Measurements from ENCODE around the gene OR13A1. TPM values are rescaled to one million over a fixed set of nuclear protein-coding genes. Genes with fewer than 3 reads are reported as not detected.
"Not testable (repeated sequence)": the region's sequence is repeated elsewhere in the genome, so short reads cannot be mapped to it uniquely, and the experiment has no call there.

Gene OR13A1
- total RNA-seq, 2 experiments from 2014 or later: not detected

- H3K27me3 Mint-ChIP-seq: peaks cover 2% of the 10 kb centered on the region
- DNase-seq (no peak), ATAC-seq (no peak)
- ChIA-PET CTCF (no interaction called here), POLR2A (no interaction called here)
- H3K36me3 Mint-ChIP-seq (ENCODE audit: low read depth): no peaks in the 10 kb centered on the region
- H3K9me3 Mint-ChIP-seq (ENCODE audit: low read depth): no peaks in the 10 kb centered on the region
- intact Hi-C loops (cut with DNase I, micrococcal nuclease): no loop called here
- H3K27ac Mint-ChIP-seq: no peak overlapping the region
- H3K4me1 Mint-ChIP-seq: no peaks in the 10 kb centered on the region
- H3K4me3 Mint-ChIP-seq: no peak overlapping the region
Observed at GRCh38 chr10:45278860-45279498, 36.4 kb downstream of the OR13A1 start.

DNA sequence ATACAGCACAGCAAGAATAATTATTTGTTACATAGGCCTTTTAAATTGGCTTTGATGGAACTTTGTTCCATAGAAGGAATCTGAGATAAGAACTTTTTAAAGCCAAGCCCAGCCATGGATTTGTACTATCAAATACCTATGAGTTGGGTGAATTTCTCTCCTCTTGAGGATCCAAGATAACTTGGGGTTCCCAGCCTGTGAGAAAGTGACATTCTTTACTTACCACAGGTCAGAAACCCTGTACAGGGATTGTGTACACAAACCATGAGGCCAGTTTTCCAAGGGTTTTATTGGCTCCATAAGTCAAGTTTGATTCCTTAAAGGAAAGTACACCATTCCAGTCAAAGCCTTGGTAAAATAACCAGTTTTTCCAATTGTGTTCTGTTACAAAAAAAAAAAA, 39.3 kb downstream of the OR13A1 start:
- H3K4me1 Mint-ChIP-seq: not testable (repeated sequence)

DNA sequence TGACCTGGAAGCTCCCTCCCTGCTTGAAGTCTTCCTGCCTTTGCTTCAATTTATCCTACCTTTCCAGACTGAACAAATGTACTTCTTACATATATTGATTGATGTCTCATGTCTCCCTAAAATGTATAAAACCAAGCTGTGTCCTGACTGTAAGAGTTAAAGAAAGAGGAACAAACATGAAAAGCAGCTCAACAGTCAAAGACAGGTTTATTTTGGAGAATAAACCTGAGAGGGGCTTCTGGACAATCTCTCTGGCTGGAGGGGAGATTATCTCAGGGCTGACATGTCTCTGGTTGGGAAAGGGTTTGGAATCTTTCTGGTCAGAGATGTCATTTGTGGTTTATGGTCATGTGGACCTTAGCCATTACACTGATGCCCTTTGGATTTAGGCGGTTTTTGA, 41.0 kb downstream of the OR13A1 start:
- ChIA-PET CTCF (interaction anchor here (0.8 kb wide), 1 partner anchor 1041 kb away, joined by 3 read pairs; no protein-coding TSS in a partner anchor), POLR2A (no interaction called here)
- H3K27me3 Mint-ChIP-seq: peaks cover 8% of the 10 kb centered on the region
- no peak overlapping the region for H3K4me3 Mint-ChIP-seq
- intact Hi-C loops (cut with DNase I, micrococcal nuclease): no loop called here
- ATAC-seq (no peak), DNase-seq (no peak)
- no peaks in the 10 kb centered on the region for H3K4me1 Mint-ChIP-seq
- no peak overlapping the region for H3K27ac Mint-ChIP-seq
- no peaks in the 10 kb centered on the region for H3K9me3 Mint-ChIP-seq (ENCODE audit: low read depth)
- H3K36me3 Mint-ChIP-seq (ENCODE audit: low read depth): no peaks in the 10 kb centered on the region

More for the DNA sequence above, 39.3 kb downstream of the OR13A1 start:
- DNase-seq; H3K27me3 Mint-ChIP-seq; H3K4me3 Mint-ChIP-seq; H3K36me3 Mint-ChIP-seq (ENCODE audit: low read depth); intact Hi-C loops (cut with DNase I, micrococcal nuclease); POLR2A ChIA-PET; ATAC-seq; CTCF ChIA-PET; H3K27ac Mint-ChIP-seq; H3K9me3 Mint-ChIP-seq (ENCODE audit: low read depth): not testable (repeated sequence)

GRCh38 chr10:45267777-45268176, 47.6 kb downstream of the OR13A1 start:
- ATAC-seq; H3K4me1 Mint-ChIP-seq; POLR2A ChIA-PET; H3K27ac Mint-ChIP-seq; intact Hi-C loops (cut with DNase I, micrococcal nuclease); H3K36me3 Mint-ChIP-seq (ENCODE audit: low read depth); H3K4me3 Mint-ChIP-seq; DNase-seq; CTCF ChIA-PET; H3K9me3 Mint-ChIP-seq (ENCODE audit: low read depth): not testable (repeated sequence)
- H3K27me3 Mint-ChIP-seq: peaks cover 20% of the 10 kb centered on the region

GRCh38 chr10:45265996-45266395, 49.4 kb downstream of the OR13A1 start:
- intact Hi-C loops (cut with DNase I, micrococcal nuclease): no loop called here
- peaks cover 3% of the 10 kb centered on the region for H3K9me3 Mint-ChIP-seq (ENCODE audit: low read depth)
- peaks cover 16% of the 10 kb centered on the region for H3K27me3 Mint-ChIP-seq
- ChIA-PET CTCF (interaction anchor here (0.6 to 1.5 kb wide), 2 partner anchors 16 to 28 kb away, joined by 3 to 5 read pairs; no protein-coding TSS in a partner anchor), POLR2A (no interaction called here)
- no peaks in the 10 kb centered on the region for H3K4me1 Mint-ChIP-seq
- ATAC-seq (no peak), DNase-seq (no peak)
- no peak overlapping the region for H3K27ac Mint-ChIP-seq
- no peak overlapping the region for H3K4me3 Mint-ChIP-seq
- no peaks in the 10 kb centered on the region for H3K36me3 Mint-ChIP-seq (ENCODE audit: low read depth)

DNA sequence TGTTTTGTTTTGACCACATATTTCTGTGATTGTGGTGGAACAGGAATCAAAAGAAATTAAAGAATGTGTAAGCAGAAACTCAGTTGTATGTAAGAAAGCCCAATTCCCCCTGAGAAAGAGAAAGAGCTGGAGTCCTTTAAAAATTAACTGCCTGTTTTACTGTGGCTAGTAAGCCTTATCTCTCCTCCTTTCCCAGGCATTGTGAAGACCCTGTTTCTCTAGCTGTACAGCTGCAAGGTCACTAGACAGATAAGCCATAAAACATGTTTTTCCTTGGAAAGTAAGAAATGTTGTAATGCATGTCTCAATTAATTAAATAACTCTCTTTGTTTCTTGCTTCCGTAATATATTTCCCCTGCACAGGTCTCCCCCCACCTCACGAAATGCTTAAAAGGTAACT, 53.5 kb downstream of the OR13A1 start:
- intact Hi-C loops (cut with DNase I, micrococcal nuclease): no loop called here
- Mint-ChIP-seq H3K4me3 (no peak overlapping the region), H3K36me3 (ENCODE audit: low read depth) (no peaks in the 10 kb centered on the region), H3K9me3 (ENCODE audit: low read depth) (peaks cover 3% of the 10 kb centered on the region), H3K4me1 (no peaks in the 10 kb centered on the region), H3K27ac (no peak overlapping the region), H3K27me3 (peaks cover 6% of the 10 kb centered on the region)
- ATAC-seq (no peak), DNase-seq (no peak)
- CTCF ChIA-PET: interaction anchor here (0.6 to 1.1 kb wide), 2 partner anchors 10 to 912 kb away, joined by 3 read pairs; no protein-coding TSS in a partner anchor
- POLR2A ChIA-PET: no interaction called here

- no peak overlapping the region for H3K27ac Mint-ChIP-seq
- ATAC-seq (no peak), DNase-seq (no peak)
- H3K4me1 Mint-ChIP-seq: no peaks in the 10 kb centered on the region
- intact Hi-C loops (cut with DNase I, micrococcal nuclease): no loop called here
- no peak overlapping the region for H3K4me3 Mint-ChIP-seq
- CTCF ChIA-PET: no interaction called here
- H3K9me3 Mint-ChIP-seq (ENCODE audit: low read depth): peaks cover 3% of the 10 kb centered on the region
- peaks cover 6% of the 10 kb centered on the region for H3K27me3 Mint-ChIP-seq
- POLR2A ChIA-PET: no interaction called here
- no peaks in the 10 kb centered on the region for H3K36me3 Mint-ChIP-seq (ENCODE audit: low read depth)
Observed at GRCh38 chr10:45261243-45261775, 54.1 kb downstream of the OR13A1 start.

- DNase-seq; H3K27ac Mint-ChIP-seq; CTCF ChIA-PET; H3K36me3 Mint-ChIP-seq (ENCODE audit: low read depth); POLR2A ChIA-PET; ATAC-seq; intact Hi-C loops (cut with DNase I, micrococcal nuclease); H3K27me3 Mint-ChIP-seq; H3K4me3 Mint-ChIP-seq; H3K9me3 Mint-ChIP-seq (ENCODE audit: low read depth); H3K4me1 Mint-ChIP-seq: not testable (repeated sequence)
Observed at GRCh38 chr10:45260635-45261034, 54.8 kb downstream of the OR13A1 start.

- H3K4me1 Mint-ChIP-seq; H3K36me3 Mint-ChIP-seq (ENCODE audit: low read depth); H3K27ac Mint-ChIP-seq; ATAC-seq; POLR2A ChIA-PET; H3K27me3 Mint-ChIP-seq; DNase-seq; CTCF ChIA-PET; intact Hi-C loops (cut with DNase I, micrococcal nuclease); H3K4me3 Mint-ChIP-seq; H3K9me3 Mint-ChIP-seq (ENCODE audit: low read depth): not testable (repeated sequence)
Observed at GRCh38 chr10:45259786-45260495, 55.5 kb downstream of the OR13A1 start.

DNA sequence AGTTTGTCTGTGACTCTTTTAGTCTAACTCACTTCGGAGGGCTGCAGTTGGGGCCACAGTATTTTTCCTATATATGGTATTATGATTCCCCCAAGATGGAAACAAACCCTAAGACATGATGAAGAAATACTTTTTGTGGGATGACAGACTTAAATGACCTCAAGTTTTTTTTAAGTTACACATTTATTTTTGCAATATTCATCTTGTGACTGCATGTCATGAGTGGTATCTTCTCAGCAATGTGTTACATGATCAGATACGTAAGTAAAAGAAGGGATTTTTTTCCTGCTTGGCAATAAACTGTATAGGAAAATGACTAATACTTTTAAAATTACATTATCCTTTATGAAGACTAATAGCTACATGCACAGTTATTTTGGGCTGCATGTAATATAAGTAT, 57.8 kb downstream of the OR13A1 start:
- Mint-ChIP-seq H3K9me3 (ENCODE audit: low read depth) (no peaks in the 10 kb centered on the region), H3K36me3 (ENCODE audit: low read depth) (no peaks in the 10 kb centered on the region), H3K4me1 (peaks cover 2% of the 10 kb centered on the region), H3K27ac (no peak overlapping the region), H3K27me3 (no peaks in the 10 kb centered on the region), H3K4me3 (no peak overlapping the region)
- DNase-seq (no peak), ATAC-seq (no peak)
- intact Hi-C loops (cut with DNase I, micrococcal nuclease): no loop called here
- CTCF ChIA-PET: interaction anchor here (0.7 kb wide), 1 partner anchor 7 kb away, joined by 3 read pairs; no protein-coding TSS in a partner anchor
- POLR2A ChIA-PET: no interaction called here

GRCh38 chr10:45256246-45256645, 59.2 kb downstream of the OR13A1 start:
- no peak for DNase-seq
- Mint-ChIP-seq H3K9me3 (ENCODE audit: low read depth) (no peaks in the 10 kb centered on the region), H3K27me3 (peaks cover under 1% of the 10 kb centered on the region), H3K4me1 (peaks cover 2% of the 10 kb centered on the region), H3K36me3 (ENCODE audit: low read depth) (no peaks in the 10 kb centered on the region), H3K4me3 (no peak overlapping the region), H3K27ac (no peak overlapping the region)
- ATAC-seq: no peak
- ChIA-PET CTCF (interaction anchor here (0.8 kb wide), 1 partner anchor 14 kb away, joined by 4 read pairs; no protein-coding TSS in a partner anchor), POLR2A (no interaction called here)
- intact Hi-C loops (cut with DNase I, micrococcal nuclease): no loop called here

DNA sequence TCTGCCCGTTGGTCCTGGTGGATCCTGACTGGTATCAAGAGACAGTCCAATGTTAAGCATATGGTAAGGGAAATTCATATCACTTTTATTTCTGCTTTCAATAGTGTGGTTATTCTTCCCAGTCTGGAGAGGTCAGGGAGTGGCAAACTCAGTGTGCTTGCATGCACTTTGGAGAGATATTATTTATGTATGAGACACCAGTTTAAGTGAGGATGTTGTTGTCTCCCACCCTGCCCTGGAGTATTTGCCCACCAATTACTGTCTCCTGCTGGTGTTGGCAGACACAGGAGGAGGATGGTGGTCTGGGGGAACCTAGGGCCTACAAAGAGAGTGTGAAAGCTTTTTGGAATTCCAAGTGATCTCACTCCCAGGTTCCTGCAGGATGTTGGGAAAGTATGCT, 59.7 kb downstream of the OR13A1 start:
- Mint-ChIP-seq H3K27me3 (peaks cover 3% of the 10 kb centered on the region), H3K4me3 (no peak overlapping the region), H3K4me1 (peaks cover 2% of the 10 kb centered on the region), H3K9me3 (ENCODE audit: low read depth) (no peaks in the 10 kb centered on the region), H3K27ac (no peak overlapping the region), H3K36me3 (ENCODE audit: low read depth) (no peaks in the 10 kb centered on the region)
- DNase-seq (no peak), ATAC-seq (no peak)
- CTCF ChIA-PET: interaction anchor here (0.8 kb wide), 1 partner anchor 14 kb away, joined by 4 read pairs; no protein-coding TSS in a partner anchor
- intact Hi-C loops (cut with DNase I, micrococcal nuclease): no loop called here
- POLR2A ChIA-PET: no interaction called here

Data from activated CD4-positive, alpha-beta T cell treated with anti-CD3 and anti-CD28 coated beads for 36 hours (primary cell).